Measurements from ENCODE around the gene SRL. TPM values are rescaled to one million over a fixed set of nuclear protein-coding genes. Genes with fewer than 3 reads are reported as not detected.

SRL gene
- polyA plus RNA-seq, 3 donors = not detected

DNA sequence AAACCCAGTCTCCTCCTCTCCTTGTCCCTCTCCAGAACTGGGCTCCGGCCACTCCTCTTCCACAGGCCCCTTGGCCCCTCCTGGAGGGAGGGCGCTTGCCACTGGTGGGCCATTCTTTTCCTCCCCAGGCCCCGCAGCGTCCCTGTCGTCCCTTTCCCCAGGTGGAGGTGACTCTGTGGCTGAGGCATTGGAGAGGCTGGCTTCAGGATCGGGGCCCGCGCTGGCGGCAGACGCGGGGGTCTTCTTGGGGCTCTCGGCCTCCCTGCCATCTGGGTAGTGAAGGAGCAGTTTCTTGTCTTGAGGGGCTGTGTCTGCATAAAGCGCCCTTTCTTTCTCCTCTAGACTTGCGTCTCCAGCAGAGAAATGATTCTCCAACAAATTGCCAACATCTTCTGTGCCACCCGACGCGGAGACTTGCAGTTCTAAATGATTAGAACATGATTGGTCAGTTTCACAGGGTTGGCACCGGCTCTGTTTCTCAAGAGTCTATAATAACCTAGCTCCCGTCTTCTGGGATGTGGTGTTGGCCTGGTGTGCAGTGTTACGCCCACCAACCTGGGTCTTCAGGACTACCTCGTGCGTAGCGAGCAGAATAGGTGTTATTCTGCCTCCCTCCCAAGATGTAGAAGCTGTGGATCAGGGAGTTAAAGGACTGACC is 34.1 kb downstream of the SRL start:
- no peak overlapping the region for H3K4me3 Mint-ChIP-seq

DNA sequence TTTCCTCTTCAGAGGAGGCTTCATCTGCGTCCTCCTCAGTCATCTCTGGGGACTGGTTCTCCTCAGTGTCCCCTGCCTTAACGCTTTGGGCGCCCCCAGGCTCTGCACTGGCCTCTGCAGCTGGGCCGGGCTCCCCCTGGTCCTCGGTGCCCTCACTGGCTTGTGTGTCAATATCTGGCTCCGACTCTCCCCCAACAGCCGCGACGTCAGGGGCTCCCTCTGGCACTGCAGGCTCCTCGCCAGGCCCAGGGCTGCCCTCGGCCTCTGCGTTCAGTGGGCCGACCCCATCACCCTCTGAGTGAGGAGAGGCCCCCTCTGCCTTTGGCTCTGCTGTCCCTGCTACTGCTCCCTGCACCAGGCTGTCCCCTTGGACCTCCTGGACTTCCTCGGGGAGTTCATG is 34.7 kb downstream of the SRL start:
- no peaks in the 10 kb centered on the region for H3K79me2 ChIP-seq (ENCODE audit: insufficient read depth, low read length)
- H3K4me3 ChIP-seq (replicated peaks in 1 of 3; ENCODE audit: low read depth in 2 of 3, low read length in 3 of 3) = no peak overlapping the region
- peaks cover 4 to 32% (median 23%) of the 10 kb centered on the region in 3 donors for H3K27me3 Mint-ChIP-seq (ENCODE audit: low read depth in 3 of 3)
- TF ChIP-seq, protein P1, sequence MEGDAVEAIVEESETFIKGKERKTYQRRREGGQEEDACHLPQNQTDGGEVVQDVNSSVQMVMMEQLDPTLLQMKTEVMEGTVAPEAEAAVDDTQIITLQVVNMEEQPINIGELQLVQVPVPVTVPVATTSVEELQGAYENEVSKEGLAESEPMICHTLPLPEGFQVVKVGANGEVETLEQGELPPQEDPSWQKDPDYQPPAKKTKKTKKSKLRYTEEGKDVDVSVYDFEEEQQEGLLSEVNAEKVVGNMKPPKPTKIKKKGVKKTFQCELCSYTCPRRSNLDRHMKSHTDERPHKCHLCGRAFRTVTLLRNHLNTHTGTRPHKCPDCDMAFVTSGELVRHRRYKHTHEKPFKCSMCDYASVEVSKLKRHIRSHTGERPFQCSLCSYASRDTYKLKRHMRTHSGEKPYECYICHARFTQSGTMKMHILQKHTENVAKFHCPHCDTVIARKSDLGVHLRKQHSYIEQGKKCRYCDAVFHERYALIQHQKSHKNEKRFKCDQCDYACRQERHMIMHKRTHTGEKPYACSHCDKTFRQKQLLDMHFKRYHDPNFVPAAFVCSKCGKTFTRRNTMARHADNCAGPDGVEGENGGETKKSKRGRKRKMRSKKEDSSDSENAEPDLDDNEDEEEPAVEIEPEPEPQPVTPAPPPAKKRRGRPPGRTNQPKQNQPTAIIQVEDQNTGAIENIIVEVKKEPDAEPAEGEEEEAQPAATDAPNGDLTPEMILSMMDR (IDR thresholded peaks at IDR 0.05) = no peak
- H3K4me2 ChIP-seq (replicated peaks; ENCODE audit: extremely low read depth, low read length, poor library complexity, severe bottlenecking) = peak overlapping the region; percentile 49
- no peaks in the 10 kb centered on the region for H4K20me1 ChIP-seq (ENCODE audit: insufficient read depth, low read length)
- peak overlapping the region; percentile 32 for H3K9ac ChIP-seq (ENCODE audit: insufficient read depth, low read length, poor library complexity, severe bottlenecking)
- peak overlapping the region in 1 of 2 donors; percentile 56 for H3K4me3 Mint-ChIP-seq
- H3K27me3 ChIP-seq (ENCODE audit: control insufficient read depth in 2 of 2, insufficient read depth in 2 of 2, low read length in 2 of 2) = peaks cover 0 to 16% of the 10 kb centered on the region in 2 donors
- H2AFZ ChIP-seq (ENCODE audit: insufficient read depth, low read depth, low read length, poor library complexity, severe bottlenecking) = peak overlapping the region; percentile 29
- H3K9me3 ChIP-seq (replicated peaks in 1 of 2; ENCODE audit: control insufficient read depth in 1 of 2, insufficient read depth in 1 of 2, low read length in 2 of 2) = no peaks in the 10 kb centered on the region
- peak overlapping the region in 1 of 7 donors; percentile 7 for H3K27ac Mint-ChIP-seq
- peaks cover 7 to 10% of the 10 kb centered on the region in 2 donors for H3K4me1 ChIP-seq (ENCODE audit: control insufficient read depth in 1 of 2, insufficient read depth in 2 of 2, low read length in 2 of 2)
- no peak overlapping the region for H3K27ac ChIP-seq (ENCODE audit: low read depth in 1 of 2, low read length in 2 of 2)
- H3K9me3 Mint-ChIP-seq = peaks cover 0 to 1% (median 0%) of the 10 kb centered on the region in 7 donors
- H3K4me1 Mint-ChIP-seq = peaks cover 9% of the 10 kb centered on the region
- no peaks in the 10 kb centered on the region for H3K36me3 ChIP-seq (replicated peaks in 1 of 2; ENCODE audit: control insufficient read depth in 1 of 2, insufficient read depth in 2 of 2, low read length in 2 of 2)
- WGBS (ENCODE audit: insufficient coverage) = 63% methylated on average over 10 of the region's 14 CpGs
- DNase-seq = no peak
- H3K36me3 Mint-ChIP-seq = no peaks in the 10 kb centered on the region
- intact Hi-C loops (cut with micrococcal nuclease) = no loop called here

More for the DNA sequence above, 34.1 kb downstream of the SRL start:
- peaks cover 9% of the 10 kb centered on the region for H3K4me1 Mint-ChIP-seq
- Histone ChIP-seq H3K27ac (ENCODE audit: low read depth in 1 of 2, low read length in 2 of 2) (no peak overlapping the region), H3K4me3 (replicated peaks in 1 of 3; ENCODE audit: low read depth in 2 of 3, low read length in 3 of 3) (no peak overlapping the region), H3K4me1 (ENCODE audit: control insufficient read depth in 1 of 2, insufficient read depth in 2 of 2, low read length in 2 of 2) (peaks cover 7 to 10% of the 10 kb centered on the region in 2 donors), H2AFZ (ENCODE audit: insufficient read depth, low read depth, low read length, poor library complexity, severe bottlenecking) (no peak overlapping the region), H3K4me2 (replicated peaks; ENCODE audit: extremely low read depth, low read length, poor library complexity, severe bottlenecking) (no peak overlapping the region), H3K9ac (ENCODE audit: insufficient read depth, low read length, poor library complexity, severe bottlenecking) (no peak overlapping the region), H3K79me2 (ENCODE audit: insufficient read depth, low read length) (no peaks in the 10 kb centered on the region), H4K20me1 (ENCODE audit: insufficient read depth, low read length) (no peaks in the 10 kb centered on the region), H3K36me3 (replicated peaks in 1 of 2; ENCODE audit: control insufficient read depth in 1 of 2, insufficient read depth in 2 of 2, low read length in 2 of 2) (no peaks in the 10 kb centered on the region), H3K9me3 (replicated peaks in 1 of 2; ENCODE audit: control insufficient read depth in 1 of 2, insufficient read depth in 1 of 2, low read length in 2 of 2) (no peaks in the 10 kb centered on the region), H3K27me3 (ENCODE audit: control insufficient read depth in 2 of 2, insufficient read depth in 2 of 2, low read length in 2 of 2) (peaks cover 0 to 16% of the 10 kb centered on the region in 2 donors)
- H3K27me3 Mint-ChIP-seq (ENCODE audit: low read depth in 3 of 3) = peaks cover 4 to 32% (median 23%) of the 10 kb centered on the region in 3 donors
- H3K9me3 Mint-ChIP-seq = peaks cover 0 to 1% (median 0%) of the 10 kb centered on the region in 7 donors
- TF ChIP-seq, protein P1 (IDR thresholded peaks at IDR 0.05) = no peak
- H3K36me3 Mint-ChIP-seq = no peaks in the 10 kb centered on the region
- intact Hi-C loops (cut with micrococcal nuclease) = no loop called here
- H3K27ac Mint-ChIP-seq = no peak overlapping the region
- DNase-seq = no peak
- 97% methylated on average over 13 of the region's 23 CpGs for WGBS (ENCODE audit: insufficient coverage)
